NCI-H2227 (cell line): Measurements from ENCODE around the gene FRS2.

Experiments
- DNase-seq: peaks from one replicate; lab custom pipeline; 2025; ENCODE audit not compliant: unreplicated experiment; lab: John Stamatoyannopoulos, UW

Gene FRS2

GRCh38 chr12:69500631-69501030 is 30.4 kb downstream of the FRS2 start:
- no peak for DNase-seq

- no peak for DNase-seq
Observed at GRCh38 chr12:69501154-69501895, 31.1 kb downstream of the FRS2 start.

GRCh38 chr12:69502345-69503081 is 32.3 kb downstream of the FRS2 start:
- DNase-seq, result no peak

- no peak for DNase-seq
Observed at GRCh38 chr12:69508091-69508490, 37.9 kb downstream of the FRS2 start.

GRCh38 chr12:69508621-69509020 is 38.4 kb downstream of the FRS2 start:
- DNase-seq, result no peak

- no peak for DNase-seq
Observed at GRCh38 chr12:69509308-69509736, 39.1 kb downstream of the FRS2 start.

GRCh38 chr12:69509904-69510827 is 40.0 kb downstream of the FRS2 start:
- DNase-seq, result peak; percentile 3

GRCh38 chr12:69511016-69511415 is 40.8 kb downstream of the FRS2 start:
- DNase-seq, result no peak

- no peak for DNase-seq
Observed at GRCh38 chr12:69511469-69512267, 41.5 kb downstream of the FRS2 start.

GRCh38 chr12:69512820-69513219 is 42.6 kb downstream of the FRS2 start:
- DNase-seq, result no peak

GRCh38 chr12:69513297-69513696 is 43.1 kb downstream of the FRS2 start:
- DNase-seq, result no peak

- no peak for DNase-seq
Observed at GRCh38 chr12:69514111-69514510, 43.9 kb downstream of the FRS2 start.

GRCh38 chr12:69514845-69515244 is 44.7 kb downstream of the FRS2 start:
- DNase-seq, result no peak

- DNase-seq, result peak; percentile 4
Observed at GRCh38 chr12:69515394-69515930, 45.3 kb downstream of the FRS2 start.

- DNase-seq, result no peak
Observed at GRCh38 chr12:69516950-69517349, 46.8 kb downstream of the FRS2 start.

GRCh38 chr12:69517406-69517805 is 47.2 kb downstream of the FRS2 start:
- no peak for DNase-seq

GRCh38 chr12:69519871-69520270 is 49.7 kb downstream of the FRS2 start:
- DNase-seq, result no peak

- DNase-seq, result no peak
Observed at GRCh38 chr12:69523433-69524330, 53.5 kb downstream of the FRS2 start.

GRCh38 chr12:69524331-69524630 is 54.1 kb downstream of the FRS2 start:
- DNase-seq, result no peak
